ENCODE measurements around the gene RNF114. TPM values are rescaled to one million over a fixed set of nuclear protein-coding genes. Genes with fewer than 3 reads are reported as not detected.
"Not testable (repeated sequence)": the region's sequence is repeated elsewhere in the genome, so short reads cannot be mapped to it uniquely, and the experiment has no call there.

RNF114 gene
- total and polyA plus RNA-seq, 2 experiments from 2014 or later: 65.8 to 93.7 TPM

GRCh38 chr20:49951151-49951550 lies 15.0 kb downstream of the RNF114 start:
- no peak overlapping the region for H3K4me3 ChIP-seq
- no peak overlapping the region for H3K27ac ChIP-seq
- H3K9me3 ChIP-seq (ENCODE audit: low read depth): no peaks in the 10 kb centered on the region
- TF ChIP-seq CTCF (IDR thresholded peaks at IDR 0.05; ENCODE audit: poor library complexity) (no peak), EZH2 (IDR thresholded peaks at IDR 0.05; ENCODE audit: borderline replicate concordance) (no peak), EZH2phosphoT487 (IDR thresholded peaks at IDR 0.05; ENCODE audit: low read depth, severe bottlenecking, unreplicated experiment) (no peak)
- 94% methylated on average over 4 of the region's 4 CpGs for WGBS (ENCODE audit: low lambda C conversion rate, missing lambda C conversion rate)
- H4K20me1 ChIP-seq (ENCODE audit: insufficient read depth, poor library complexity, severe bottlenecking): peaks cover 2% of the 10 kb centered on the region
- H3K79me2 ChIP-seq: peaks cover 14% of the 10 kb centered on the region
- peaks cover 3% of the 10 kb centered on the region for H3K36me3 ChIP-seq (replicated peaks; ENCODE audit: insufficient read depth, low read depth)
- no peak for DNase-seq (ENCODE audit: low spot score)
- H3K9me2 ChIP-seq (replicated peaks; ENCODE audit: insufficient read depth): no peaks in the 10 kb centered on the region
- H3K4me1 ChIP-seq (ENCODE audit: insufficient read depth): peaks cover 2% of the 10 kb centered on the region
- no peaks in the 10 kb centered on the region for H3K27me3 ChIP-seq
- H3K4me2 ChIP-seq: no peak overlapping the region
- H2AFZ ChIP-seq: no peak overlapping the region

GRCh38 chr20:49955167-49955566 lies 19.0 kb downstream of the RNF114 start:
- no peak overlapping the region for H3K4me2 ChIP-seq
- TF ChIP-seq EZH2phosphoT487 (IDR thresholded peaks at IDR 0.05; ENCODE audit: low read depth, severe bottlenecking, unreplicated experiment): no peak
- no peak for TF ChIP-seq EZH2 (IDR thresholded peaks at IDR 0.05; ENCODE audit: borderline replicate concordance)
- no peak for TF ChIP-seq CTCF (IDR thresholded peaks at IDR 0.05; ENCODE audit: poor library complexity)
- H3K27me3 ChIP-seq: no peaks in the 10 kb centered on the region
- no peaks in the 10 kb centered on the region for H3K4me1 ChIP-seq (ENCODE audit: insufficient read depth)
- H3K27ac ChIP-seq: no peak overlapping the region
- no peak for DNase-seq (ENCODE audit: low spot score)
- no peaks in the 10 kb centered on the region for H3K9me3 ChIP-seq (ENCODE audit: low read depth)
- no peaks in the 10 kb centered on the region for H3K9me2 ChIP-seq (replicated peaks; ENCODE audit: insufficient read depth)
- H3K79me2 ChIP-seq: no peaks in the 10 kb centered on the region
- 97% methylated on average over 3 of the region's 3 CpGs for WGBS (ENCODE audit: low lambda C conversion rate, missing lambda C conversion rate)
- H2AFZ ChIP-seq: no peak overlapping the region
- peaks cover 3% of the 10 kb centered on the region for H3K36me3 ChIP-seq (replicated peaks; ENCODE audit: insufficient read depth, low read depth)
- no peaks in the 10 kb centered on the region for H4K20me1 ChIP-seq (ENCODE audit: insufficient read depth, poor library complexity, severe bottlenecking)
- no peak overlapping the region for H3K4me3 ChIP-seq

GRCh38 chr20:49955830-49956396 lies 19.7 kb downstream of the RNF114 start:
- not testable (repeated sequence) for H2AFZ ChIP-seq; H3K27ac ChIP-seq; H3K4me1 ChIP-seq (ENCODE audit: insufficient read depth); H3K4me3 ChIP-seq; H3K9me2 ChIP-seq (replicated peaks; ENCODE audit: insufficient read depth); H3K79me2 ChIP-seq; H4K20me1 ChIP-seq (ENCODE audit: insufficient read depth, poor library complexity, severe bottlenecking); H3K36me3 ChIP-seq (replicated peaks; ENCODE audit: insufficient read depth, low read depth); H3K4me2 ChIP-seq; H3K27me3 ChIP-seq; DNase-seq (ENCODE audit: low spot score); H3K9me3 ChIP-seq (ENCODE audit: low read depth)
- 96% methylated on average over 12 of the region's 12 CpGs for WGBS (ENCODE audit: low lambda C conversion rate, missing lambda C conversion rate)

- TF ChIP-seq EZH2phosphoT487 (IDR thresholded peaks at IDR 0.05; ENCODE audit: low read depth, severe bottlenecking, unreplicated experiment): no peak
- TF ChIP-seq EZH2 (IDR thresholded peaks at IDR 0.05; ENCODE audit: borderline replicate concordance): no peak
- no peak for TF ChIP-seq CTCF (IDR thresholded peaks at IDR 0.05; ENCODE audit: poor library complexity)
- H3K4me2 ChIP-seq: no peak overlapping the region
- no peaks in the 10 kb centered on the region for H3K9me3 ChIP-seq (ENCODE audit: low read depth)
- DNase-seq (ENCODE audit: low spot score): no peak
- no peak overlapping the region for H3K27ac ChIP-seq
- no peaks in the 10 kb centered on the region for H4K20me1 ChIP-seq (ENCODE audit: insufficient read depth, poor library complexity, severe bottlenecking)
- H3K4me1 ChIP-seq (ENCODE audit: insufficient read depth): no peaks in the 10 kb centered on the region
- no peak overlapping the region for H2AFZ ChIP-seq
- no peaks in the 10 kb centered on the region for H3K79me2 ChIP-seq
- no peak overlapping the region for H3K4me3 ChIP-seq
- H3K27me3 ChIP-seq: no peaks in the 10 kb centered on the region
- H3K36me3 ChIP-seq (replicated peaks; ENCODE audit: insufficient read depth, low read depth): no peaks in the 10 kb centered on the region
- WGBS (ENCODE audit: low lambda C conversion rate, missing lambda C conversion rate): 94% methylated on average over 13 of the region's 18 CpGs
- no peaks in the 10 kb centered on the region for H3K9me2 ChIP-seq (replicated peaks; ENCODE audit: insufficient read depth)
Measured at GRCh38 chr20:49956689-49957088, 20.5 kb downstream of the RNF114 start.

GRCh38 chr20:49957089-49957938 lies 21.1 kb downstream of the RNF114 start:
- H3K4me2 ChIP-seq; DNase-seq (ENCODE audit: low spot score); H3K27me3 ChIP-seq; H3K36me3 ChIP-seq (replicated peaks; ENCODE audit: insufficient read depth, low read depth); H2AFZ ChIP-seq; H3K27ac ChIP-seq; H3K9me2 ChIP-seq (replicated peaks; ENCODE audit: insufficient read depth); H3K9me3 ChIP-seq (ENCODE audit: low read depth); H4K20me1 ChIP-seq (ENCODE audit: insufficient read depth, poor library complexity, severe bottlenecking); H3K4me3 ChIP-seq; H3K4me1 ChIP-seq (ENCODE audit: insufficient read depth); H3K79me2 ChIP-seq: not testable (repeated sequence)
- 97% methylated on average over 12 of the region's 12 CpGs for WGBS (ENCODE audit: low lambda C conversion rate, missing lambda C conversion rate)
